Activated CD8-positive, alpha-beta T cell treated with anti-CD3 and anti-CD28 coated beads for 36 hours (primary cell): ENCODE results near the gene PRX. TPM values are rescaled to one million over a fixed set of nuclear protein-coding genes. Genes with fewer than 3 reads are reported as not detected.

ENCODE experiments used
- ATAC-seq: fragments of 200-7000 bp; cut with Tn5 transposase; one replicate; pipeline ENCODE4 v1.10.0; 2021; ENCODE audit warnings: mild to moderate bottlenecking, moderate library complexity
- CTCF ChIA-PET: fragments of 350-600 bp; sonication (Branson Sonifier 250); formaldehyde crosslinking; loops from one replicate; lab custom pipeline; 2021; ENCODE audit warnings: antibody characterized with exemption; lab: Charles Lee
- POLR2A ChIA-PET: fragments of 350-600 bp; sonication (Branson Sonifier 250); formaldehyde crosslinking; loops from one replicate; lab custom pipeline; 2021; ENCODE audit warnings: antibody characterized with exemption; lab: Charles Lee
- DNase-seq: peaks from one replicate; pipeline ENCODE4 v3.0.0-alpha.2; 2020
- H3K27ac Mint-ChIP-seq: one replicate; pipeline ENCODE4 v1.8.0; 2021; ENCODE audit warnings: mild to moderate bottlenecking, mixed read lengths
- H3K27me3 Mint-ChIP-seq: one replicate; pipeline ENCODE4 v1.8.0; 2021; ENCODE audit warnings: mixed read lengths
- H3K36me3 Mint-ChIP-seq: one replicate; pipeline ENCODE4 v1.8.0; 2021; ENCODE audit warnings: low read depth, mixed read lengths
- H3K4me1 Mint-ChIP-seq: one replicate; pipeline ENCODE4 v1.8.0; 2021; ENCODE audit warnings: low read depth, mixed read lengths
- H3K4me3 Mint-ChIP-seq: one replicate; pipeline ENCODE4 v1.8.0; 2021; ENCODE audit warnings: mild to moderate bottlenecking, moderate library complexity, mixed read lengths
- H3K9me3 Mint-ChIP-seq: one replicate; pipeline ENCODE4 v1.8.0; 2021; ENCODE audit warnings: mixed read lengths
- CTCF ChIP-seq: fragments of 200-600 bp; IDR thresholded peaks from one replicate; pipeline ENCODE4 v1.8.0; 2022; ENCODE audit warnings: antibody characterized with exemption, mild to moderate bottlenecking
- intact Hi-C: fragments of 100-400 bp; cut with micrococcal nuclease; formaldehyde crosslinking; loops from one replicate; pipeline ENCODE4 v1.10.0; 2022
- total RNA-seq, 2 experiments: library from RNA; stranded (reverse); gene quantifications; one replicate each; pipeline ENCODE4 v1.2.3, GENCODE V29; 2021

The PRX gene
- total RNA-seq, 2 experiments from 2014 or later: 1.2 TPM

- no peaks in the 10 kb centered on the region for H3K36me3 Mint-ChIP-seq
- no peak for TF ChIP-seq CTCF
Observed at GRCh38 chr19:40389404-40390083, 23.6 kb downstream of the PRX start.

GRCh38 chr19:40388481-40388880, 24.7 kb downstream of the PRX start:
- intact Hi-C loops: no loop called here
- DNase-seq (no peak), ATAC-seq (no peak)
- H3K4me1 Mint-ChIP-seq: no peaks in the 10 kb centered on the region
- H3K27me3 Mint-ChIP-seq: no peaks in the 10 kb centered on the region
- CTCF ChIA-PET: no interaction called here
- no peak for TF ChIP-seq CTCF
- no peak overlapping the region for H3K27ac Mint-ChIP-seq
- no peak overlapping the region for H3K4me3 Mint-ChIP-seq
- no peaks in the 10 kb centered on the region for H3K9me3 Mint-ChIP-seq
- H3K36me3 Mint-ChIP-seq: no peaks in the 10 kb centered on the region
- POLR2A ChIA-PET: no interaction called here

More at GRCh38 chr19:40389404-40390083, 23.6 kb downstream of the PRX start:
- Mint-ChIP-seq H3K27ac (no peak overlapping the region), H3K4me1 (no peaks in the 10 kb centered on the region), H3K4me3 (no peak overlapping the region), H3K27me3 (no peaks in the 10 kb centered on the region), H3K9me3 (no peaks in the 10 kb centered on the region)
- ATAC-seq (no peak), DNase-seq (no peak)
- CTCF ChIA-PET: interaction anchor here (0.7 kb wide), 1 partner anchor 84 kb away, joined by 3 read pairs; no protein-coding TSS in a partner anchor
- POLR2A ChIA-PET: interaction anchor here (0.6 kb wide), 1 partner anchor 198 kb away, joined by 3 read pairs; no protein-coding TSS in a partner anchor
- intact Hi-C loops: no loop called here

GRCh38 chr19:40387155-40387554, 26.0 kb downstream of the PRX start:
- POLR2A ChIA-PET: interaction anchor here (0.6 kb wide), 1 partner anchor 12 kb away, joined by 3 read pairs; no protein-coding TSS in a partner anchor
- H3K27me3 Mint-ChIP-seq: no peaks in the 10 kb centered on the region
- no peak overlapping the region for H3K4me3 Mint-ChIP-seq
- no peaks in the 10 kb centered on the region for H3K36me3 Mint-ChIP-seq
- CTCF ChIA-PET: interaction anchor here (1.3 kb wide), 2 partner anchors 77 to 82 kb away, joined by 3 to 4 read pairs; no protein-coding TSS in a partner anchor
- H3K9me3 Mint-ChIP-seq: no peaks in the 10 kb centered on the region
- no peak for TF ChIP-seq CTCF
- no peaks in the 10 kb centered on the region for H3K4me1 Mint-ChIP-seq
- ATAC-seq (no peak), DNase-seq (no peak)
- intact Hi-C loops: no loop called here
- H3K27ac Mint-ChIP-seq: no peak overlapping the region

- CTCF ChIA-PET: no interaction called here
- no peaks in the 10 kb centered on the region for H3K4me1 Mint-ChIP-seq
- DNase-seq (no peak), ATAC-seq (no peak)
- H3K27ac Mint-ChIP-seq: no peak overlapping the region
- H3K36me3 Mint-ChIP-seq: no peaks in the 10 kb centered on the region
- no peak for TF ChIP-seq CTCF
- H3K27me3 Mint-ChIP-seq: no peaks in the 10 kb centered on the region
- H3K4me3 Mint-ChIP-seq: no peak overlapping the region
- intact Hi-C loops: no loop called here
- POLR2A ChIA-PET: no interaction called here
- no peaks in the 10 kb centered on the region for H3K9me3 Mint-ChIP-seq
Observed at GRCh38 chr19:40383668-40384248, 29.4 kb downstream of the PRX start.

GRCh38 chr19:40381321-40381720, 31.9 kb downstream of the PRX start:
- CTCF ChIA-PET: no interaction called here

More at GRCh38 chr19:40381321-40381720, 31.9 kb downstream of the PRX start:
- TF ChIP-seq CTCF: no peak
- POLR2A ChIA-PET: interaction anchor here (0.9 kb wide), 1 partner anchor 24 kb away, joined by 3 read pairs; no protein-coding TSS in a partner anchor
- Mint-ChIP-seq H3K4me1 (no peaks in the 10 kb centered on the region), H3K27me3 (no peaks in the 10 kb centered on the region), H3K9me3 (no peaks in the 10 kb centered on the region), H3K4me3 (no peak overlapping the region), H3K36me3 (no peaks in the 10 kb centered on the region), H3K27ac (no peak overlapping the region)
- intact Hi-C loops: no loop called here
- no peak for ATAC-seq
- DNase-seq: no peak
